PC-9 (cell line): ENCODE measurements around the gene LGI4.

Experiments used
- CTCF ChIP-seq: fragments of 200-600 bp; sonication (generic); conservative IDR thresholded peaks from 2 replicates; pipeline ENCODE4 v1.6.1; 2017; ENCODE audit warnings: mixed run types, antibody characterized with exemption, mild to moderate bottlenecking, moderate library complexity
- EZH2 ChIP-seq: fragments of 200-600 bp; sonication (generic); IDR thresholded peaks from 2 replicates; pipeline ENCODE4 v1.8.0; 2017; ENCODE audit warnings: antibody characterized with exemption, low read depth

GRCh38 chr19:35125749-35126623 lies 8.9 kb downstream of the LGI4 start:
- no peak for TF ChIP-seq CTCF
- TF ChIP-seq EZH2 = no peak
